HL-60 (cell line): ENCODE data around the gene NBPF3.

ENCODE experiments used
- DNase-seq, 2 experiments: peaks; one replicate each; pipeline ENCODE4 v3.0.0-alpha.2; 2010 to 2020; ENCODE audit warnings: low read depth in 1 of 2, low spot score in 1 of 2
- H3K27ac ChIP-seq: fragments of 250-450 bp; sonication (Bioruptor Pico); replicated peaks from 2 replicates; pipeline ENCODE4 v1.5.1; 2020; ENCODE audit warnings: mild to moderate bottlenecking, moderate library complexity
- H3K27me3 ChIP-seq: fragments of 250-450 bp; sonication (Bioruptor Pico); 2 replicates; pipeline ENCODE4 v1.5.1; 2021; ENCODE audit warnings: mild to moderate bottlenecking, moderate library complexity; ENCODE audit not compliant: insufficient read depth, poor library complexity, severe bottlenecking
- H3K4me3 ChIP-seq: replicated peaks from 2 replicates; pipeline ENCODE4 v1.5.1; 2011; ENCODE audit warnings: mild to moderate bottlenecking, control low read depth, low read length; ENCODE audit not compliant: insufficient read depth
- CTCF ChIP-seq: IDR thresholded peaks from one replicate; pipeline ENCODE4 v1.5.1; 2011; ENCODE audit warnings: low read length, control low read depth, inconsistent platforms; ENCODE audit not compliant: insufficient read depth
- GABPA ChIP-seq: IDR thresholded peaks from 2 replicates; pipeline ENCODE4 v1.6.1; 2012; ENCODE audit warnings: low read depth
- POLR2AphosphoS5 ChIP-seq: IDR thresholded peaks from 2 replicates; pipeline ENCODE4 v1.6.1; 2012; ENCODE audit warnings: low read depth
- SPI1 ChIP-seq: IDR thresholded peaks from 2 replicates; pipeline ENCODE4 v1.6.1; 2012; ENCODE audit warnings: low read depth, mild to moderate bottlenecking, borderline replicate concordance
- long read RNA-seq: library from polyadenylated mRNA; unstranded; transcript quantifications from one replicate; pipeline ENCODE4 v2.0.0, GENCODE V29; 2020
- TF ChIP-seq, protein P1 (sequence below): IDR thresholded peaks from 2 replicates; pipeline ENCODE4 v1.6.1; 2012; ENCODE audit warnings: low read depth; ENCODE audit not compliant: insufficient replicate concordance

NBPF3 gene, protein sequence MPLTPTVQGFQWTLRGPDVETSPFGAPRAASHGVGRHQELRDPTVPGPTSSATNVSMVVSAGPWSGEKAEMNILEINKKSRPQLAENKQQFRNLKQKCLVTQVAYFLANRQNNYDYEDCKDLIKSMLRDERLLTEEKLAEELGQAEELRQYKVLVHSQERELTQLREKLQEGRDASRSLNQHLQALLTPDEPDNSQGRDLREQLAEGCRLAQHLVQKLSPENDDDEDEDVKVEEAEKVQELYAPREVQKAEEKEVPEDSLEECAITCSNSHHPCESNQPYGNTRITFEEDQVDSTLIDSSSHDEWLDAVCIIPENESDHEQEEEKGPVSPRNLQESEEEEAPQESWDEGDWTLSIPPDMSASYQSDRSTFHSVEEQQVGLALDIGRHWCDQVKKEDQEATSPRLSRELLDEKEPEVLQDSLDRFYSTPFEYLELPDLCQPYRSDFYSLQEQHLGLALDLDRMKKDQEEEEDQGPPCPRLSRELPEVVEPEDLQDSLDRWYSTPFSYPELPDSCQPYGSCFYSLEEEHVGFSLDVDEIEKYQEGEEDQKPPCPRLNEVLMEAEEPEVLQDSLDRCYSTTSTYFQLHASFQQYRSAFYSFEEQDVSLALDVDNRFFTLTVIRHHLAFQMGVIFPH
- long read RNA-seq, full-length matches to known transcripts, result 5 of 47 reads
- long read RNA-seq, partial matches to known transcripts, result 5 of 47 reads
- long read RNA-seq, other reads (novel, unspliced or antisense), result 37 of 47 reads

DNA sequence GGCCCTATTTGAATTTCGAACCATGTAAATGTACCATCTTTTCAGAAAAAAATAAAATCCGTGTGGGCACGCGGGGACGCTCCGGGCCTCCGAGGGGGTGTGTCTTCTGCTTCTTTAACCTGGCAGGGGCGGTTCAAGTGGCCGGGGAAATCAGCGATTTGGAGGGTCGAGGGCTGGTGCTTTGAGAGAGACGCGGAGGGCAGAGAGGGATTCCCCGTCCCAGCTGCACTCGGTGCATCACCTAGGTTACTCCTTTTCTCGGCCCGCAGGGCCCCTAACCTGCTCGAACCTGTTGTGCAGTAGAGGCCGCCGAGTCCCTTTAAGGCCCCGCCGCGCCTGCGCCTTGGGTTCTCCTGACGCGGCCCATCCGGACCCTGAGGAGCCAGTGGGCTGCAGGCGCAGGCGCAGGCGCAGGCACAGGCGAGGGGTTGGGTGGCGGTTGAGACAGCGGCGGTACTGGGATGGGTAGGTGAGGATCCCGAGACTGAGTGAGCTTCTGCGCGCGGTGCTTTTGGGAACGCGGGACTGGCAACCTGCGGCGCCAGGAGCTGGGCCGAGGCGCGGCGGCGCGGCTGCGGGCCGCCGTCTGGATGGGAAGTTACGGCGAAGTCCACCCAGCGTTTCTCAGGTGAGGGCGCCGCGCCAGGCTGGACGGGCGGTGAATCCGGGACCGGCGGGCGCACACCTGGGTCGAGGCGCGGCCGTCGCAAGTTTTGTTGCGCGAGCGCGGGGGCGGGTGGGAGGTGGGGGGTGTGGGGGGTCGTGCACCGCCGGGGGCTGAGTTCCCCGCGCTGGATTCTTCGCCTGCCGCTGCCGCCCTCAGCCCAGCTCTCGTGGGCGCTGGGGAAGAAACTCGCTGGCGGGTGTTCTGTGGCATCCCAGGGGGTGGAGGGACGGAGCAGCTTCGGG lies at the start of gene NBPF3:
NBPF3 (plus strand) TSS at position 417 of the 909 bp plus-strand sequence. CDS start 4,950 bp downstream, outside the sequence.
- TF ChIP-seq, protein P1, sequence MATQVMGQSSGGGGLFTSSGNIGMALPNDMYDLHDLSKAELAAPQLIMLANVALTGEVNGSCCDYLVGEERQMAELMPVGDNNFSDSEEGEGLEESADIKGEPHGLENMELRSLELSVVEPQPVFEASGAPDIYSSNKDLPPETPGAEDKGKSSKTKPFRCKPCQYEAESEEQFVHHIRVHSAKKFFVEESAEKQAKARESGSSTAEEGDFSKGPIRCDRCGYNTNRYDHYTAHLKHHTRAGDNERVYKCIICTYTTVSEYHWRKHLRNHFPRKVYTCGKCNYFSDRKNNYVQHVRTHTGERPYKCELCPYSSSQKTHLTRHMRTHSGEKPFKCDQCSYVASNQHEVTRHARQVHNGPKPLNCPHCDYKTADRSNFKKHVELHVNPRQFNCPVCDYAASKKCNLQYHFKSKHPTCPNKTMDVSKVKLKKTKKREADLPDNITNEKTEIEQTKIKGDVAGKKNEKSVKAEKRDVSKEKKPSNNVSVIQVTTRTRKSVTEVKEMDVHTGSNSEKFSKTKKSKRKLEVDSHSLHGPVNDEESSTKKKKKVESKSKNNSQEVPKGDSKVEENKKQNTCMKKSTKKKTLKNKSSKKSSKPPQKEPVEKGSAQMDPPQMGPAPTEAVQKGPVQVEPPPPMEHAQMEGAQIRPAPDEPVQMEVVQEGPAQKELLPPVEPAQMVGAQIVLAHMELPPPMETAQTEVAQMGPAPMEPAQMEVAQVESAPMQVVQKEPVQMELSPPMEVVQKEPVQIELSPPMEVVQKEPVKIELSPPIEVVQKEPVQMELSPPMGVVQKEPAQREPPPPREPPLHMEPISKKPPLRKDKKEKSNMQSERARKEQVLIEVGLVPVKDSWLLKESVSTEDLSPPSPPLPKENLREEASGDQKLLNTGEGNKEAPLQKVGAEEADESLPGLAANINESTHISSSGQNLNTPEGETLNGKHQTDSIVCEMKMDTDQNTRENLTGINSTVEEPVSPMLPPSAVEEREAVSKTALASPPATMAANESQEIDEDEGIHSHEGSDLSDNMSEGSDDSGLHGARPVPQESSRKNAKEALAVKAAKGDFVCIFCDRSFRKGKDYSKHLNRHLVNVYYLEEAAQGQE, result no peak
- TF ChIP-seq SPI1 (no peak), POLR2AphosphoS5 (no peak), GABPA (no peak), CTCF (no peak)
- peak; percentile 66 to 82 for DNase-seq
- Histone ChIP-seq H3K27me3 (peaks cover 15% of the 10 kb centered on the region), H3K27ac (no peak within 1 kb of the TSS), H3K4me3 (peak within 1 kb of the TSS; percentile 69)

GRCh38 chr1:21391497-21391896 lies 48.4 kb upstream of the NBPF3 start:
- Histone ChIP-seq H3K27ac (no peak overlapping the region), H3K27me3 (no peaks in the 10 kb centered on the region), H3K4me3 (no peak overlapping the region)
- no peak for DNase-seq
- TF ChIP-seq POLR2AphosphoS5 (no peak), CTCF (no peak), GABPA (no peak), SPI1 (no peak)
- TF ChIP-seq, protein P1, result no peak

DNA sequence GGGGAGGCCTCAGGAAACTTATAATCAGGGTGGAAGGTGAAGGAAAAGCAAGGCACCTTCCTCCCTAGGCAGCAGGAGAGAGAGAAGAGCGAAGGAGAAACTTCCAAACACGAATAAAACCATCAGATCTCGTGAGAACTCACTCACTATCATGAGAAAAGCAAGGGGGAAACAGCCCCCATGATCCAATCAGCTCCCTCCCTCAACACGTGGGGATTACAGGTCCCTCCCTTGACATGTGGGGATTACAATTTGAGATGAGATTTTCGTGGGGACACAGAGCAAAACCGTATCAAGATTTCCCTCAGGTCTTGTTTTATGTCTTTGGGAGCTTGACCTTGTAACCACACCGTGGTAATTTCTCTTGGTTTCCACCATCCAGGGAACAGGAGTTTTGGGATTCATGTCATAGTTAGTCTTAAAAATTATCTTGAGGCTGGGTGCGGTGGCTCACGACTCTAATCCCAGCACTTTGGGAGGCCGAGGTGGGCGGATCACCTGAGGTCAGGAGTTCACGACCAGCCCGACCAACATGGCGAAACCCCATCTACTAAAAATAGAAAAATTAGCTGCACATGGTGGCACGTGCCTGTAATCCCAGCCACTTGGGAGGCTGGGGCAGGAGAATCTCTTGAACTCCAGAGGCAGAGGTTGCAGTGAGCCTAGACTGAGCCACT lies 47.2 kb upstream of the NBPF3 start:
- DNase-seq, result no peak
- H3K27me3 ChIP-seq, result no peaks in the 10 kb centered on the region
- TF ChIP-seq POLR2AphosphoS5, result no peak
- TF ChIP-seq SPI1, result no peak
- H3K4me3 ChIP-seq, result no peak overlapping the region
- H3K27ac ChIP-seq, result no peak overlapping the region
